GM18861 (cell line): Measurements from ENCODE around the gene FAR2.
"Not testable (repeated sequence)": the region's sequence is repeated elsewhere in the genome, so short reads cannot be mapped to it uniquely, and the experiment has no call there.

Experiments
- ATAC-seq: cut with Tn5 transposase; IDR thresholded peaks from one replicate; pipeline ENCODE4 v1.9.1; 2021; ENCODE audit not compliant: unreplicated experiment

The FAR2 gene

DNA sequence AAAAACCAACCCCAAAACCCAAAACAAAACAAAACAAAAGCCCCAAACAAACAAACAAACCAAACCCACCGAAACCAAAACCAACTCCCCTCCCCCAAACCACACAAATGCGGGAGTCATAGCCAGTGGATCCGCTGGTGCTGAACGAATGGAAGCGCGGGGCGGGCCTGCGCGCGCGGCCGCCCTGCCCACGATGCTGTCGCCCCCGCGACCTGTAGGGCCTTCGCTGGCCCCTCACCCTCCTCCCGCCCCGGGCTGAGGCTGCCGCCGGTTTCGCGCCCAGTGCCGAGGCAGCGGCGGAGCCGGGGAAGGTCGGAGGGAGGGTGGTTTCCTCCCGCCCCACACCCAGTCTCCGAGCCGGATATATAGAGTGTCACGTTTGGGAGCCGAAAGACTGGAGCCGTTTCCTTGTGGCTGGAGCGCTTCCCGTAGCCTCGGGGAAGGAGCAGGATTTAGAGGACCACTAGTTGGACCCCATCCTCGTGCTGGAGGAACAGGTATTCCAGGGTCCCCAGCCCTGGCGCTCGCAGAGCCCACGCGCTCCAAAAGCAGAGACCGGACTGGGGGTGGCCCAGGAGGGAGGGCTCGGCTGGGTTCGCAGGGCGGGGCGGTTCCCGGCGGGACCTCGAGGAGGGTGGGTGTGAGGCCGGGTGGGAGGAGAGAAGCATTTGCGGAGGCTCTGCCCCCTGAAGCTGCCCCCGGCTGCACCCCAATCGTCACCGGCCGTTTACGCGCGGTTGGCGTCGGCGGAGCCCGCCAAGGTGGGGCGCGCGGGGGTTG, at the start of gene FAR2:
TSS of gene FAR2 (plus strand) at position 368 of the 780 bp plus-strand sequence. CDS start 121,172 bp downstream, outside the sequence.
- peak; percentile 34 for ATAC-seq

- no peak for ATAC-seq
These were observed 46.3 kb upstream of the FAR2 start for GRCh38 chr12:29102741-29103140.

- ATAC-seq = peak; percentile 94
These were observed 45.5 kb upstream of the FAR2 start for GRCh38 chr12:29103539-29103974.

DNA sequence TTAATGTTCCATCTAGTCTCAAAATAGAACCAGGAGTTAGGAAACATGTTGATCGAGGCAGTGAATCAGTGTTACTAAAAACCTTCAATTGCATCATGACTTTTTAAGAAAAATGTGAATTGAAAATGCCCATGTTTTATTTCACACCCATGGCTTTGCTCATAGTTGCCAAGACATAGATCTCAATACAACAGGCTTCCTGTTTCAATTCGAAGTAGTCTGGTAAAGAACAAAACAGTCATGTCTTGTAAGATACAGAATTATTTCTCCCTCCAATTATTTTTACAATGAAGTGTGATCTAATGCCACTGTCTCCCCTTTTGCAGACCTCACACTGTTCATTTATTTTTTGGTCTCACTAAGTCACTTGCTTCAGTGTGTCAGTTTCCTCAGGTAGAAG, 44.6 kb upstream of the FAR2 start:
- ATAC-seq = no peak

DNA sequence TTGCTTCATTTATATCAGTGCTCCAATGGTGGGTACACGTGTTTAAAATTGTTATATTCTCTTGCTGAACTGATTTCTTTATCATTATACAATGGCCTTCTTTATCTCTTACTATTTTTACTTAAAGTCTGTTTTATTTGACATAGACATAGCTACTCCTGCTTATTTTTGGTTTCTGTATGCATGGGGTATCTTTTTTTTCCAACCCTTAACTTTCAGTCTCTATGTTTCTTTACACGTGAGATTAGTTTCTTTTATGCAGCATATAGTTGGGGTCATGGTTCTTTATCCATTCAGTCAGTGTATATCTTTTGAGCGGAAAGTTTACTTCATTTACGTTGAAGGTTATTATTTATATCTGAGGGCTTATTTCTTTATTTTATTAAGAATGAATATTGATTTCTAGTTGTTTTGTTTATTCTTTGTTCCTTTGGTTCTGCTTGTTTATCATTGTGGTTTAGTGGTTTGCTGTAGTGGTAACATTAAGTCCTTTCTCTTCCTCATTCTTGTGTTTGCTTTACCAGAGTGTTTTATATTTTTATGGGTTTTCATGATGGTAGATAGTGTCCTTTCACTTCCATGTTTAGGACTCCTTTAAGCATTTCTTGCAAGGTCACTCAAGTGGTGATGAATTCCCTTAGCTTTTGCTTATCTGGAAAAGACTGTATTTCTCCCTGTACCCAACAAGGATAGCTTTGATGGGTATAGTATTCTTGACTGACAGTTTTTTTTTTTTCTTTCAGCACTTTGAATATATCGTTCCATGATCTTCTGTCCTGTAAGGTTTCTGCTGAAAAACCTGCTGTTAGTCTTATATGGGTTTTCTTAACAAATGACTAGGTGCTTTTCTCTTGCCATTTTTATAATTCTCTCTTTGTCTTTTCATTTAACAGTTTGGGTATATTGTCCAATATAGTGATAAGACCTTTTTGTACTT, 38.3 kb upstream of the FAR2 start:
- ATAC-seq = peak; percentile 63

DNA sequence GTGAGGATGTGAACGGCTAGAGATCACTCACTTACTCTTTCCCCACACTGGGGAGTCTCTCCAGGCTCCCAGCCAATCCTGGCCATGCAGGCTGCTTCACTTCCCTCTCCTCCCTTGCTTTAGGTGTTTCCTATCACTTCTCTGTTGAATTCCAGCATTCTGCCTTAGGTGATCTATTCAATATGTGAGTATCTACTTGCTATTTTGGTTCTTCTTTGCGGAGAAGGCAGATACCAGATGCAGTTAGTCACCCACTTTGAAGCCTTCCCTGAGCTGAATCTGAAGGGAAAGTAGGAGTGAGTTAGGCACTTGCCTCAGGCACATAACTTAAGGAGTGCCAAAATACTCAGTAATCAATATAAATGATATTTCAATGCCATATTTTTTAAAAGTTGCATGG, 36.0 kb upstream of the FAR2 start:
- no peak for ATAC-seq

GRCh38 chr12:29116414-29116813, 32.7 kb upstream of the FAR2 start:
- ATAC-seq = no peak

- ATAC-seq = no peak
These were observed 17.5 kb upstream of the FAR2 start for GRCh38 chr12:29131539-29131938.

DNA sequence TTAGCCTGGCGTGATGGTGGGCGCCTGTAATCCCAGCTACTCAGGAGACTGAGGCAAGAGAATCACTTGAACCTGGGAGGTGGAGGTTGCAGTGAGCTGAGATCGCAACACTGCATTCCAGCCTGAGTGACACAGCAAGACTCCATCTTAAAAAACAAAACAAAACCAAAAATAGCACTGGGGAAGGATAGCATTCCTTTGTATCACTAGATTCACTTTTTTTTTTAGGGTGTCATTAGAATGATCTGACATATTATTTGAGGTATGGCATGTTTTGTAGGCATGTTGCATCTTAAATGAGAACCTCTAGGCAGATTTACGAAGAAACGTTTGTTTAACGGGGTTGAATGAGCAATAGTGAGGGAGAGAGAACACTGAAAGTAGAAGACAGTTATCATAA, 16.8 kb upstream of the FAR2 start:
- no peak for ATAC-seq

GRCh38 chr12:29133181-29133580, 15.9 kb upstream of the FAR2 start:
- no peak for ATAC-seq

GRCh38 chr12:29133680-29134079, 15.4 kb upstream of the FAR2 start:
- ATAC-seq = no peak

- not testable (repeated sequence) for ATAC-seq
These were observed 10.8 kb upstream of the FAR2 start for GRCh38 chr12:29138256-29138655.

DNA sequence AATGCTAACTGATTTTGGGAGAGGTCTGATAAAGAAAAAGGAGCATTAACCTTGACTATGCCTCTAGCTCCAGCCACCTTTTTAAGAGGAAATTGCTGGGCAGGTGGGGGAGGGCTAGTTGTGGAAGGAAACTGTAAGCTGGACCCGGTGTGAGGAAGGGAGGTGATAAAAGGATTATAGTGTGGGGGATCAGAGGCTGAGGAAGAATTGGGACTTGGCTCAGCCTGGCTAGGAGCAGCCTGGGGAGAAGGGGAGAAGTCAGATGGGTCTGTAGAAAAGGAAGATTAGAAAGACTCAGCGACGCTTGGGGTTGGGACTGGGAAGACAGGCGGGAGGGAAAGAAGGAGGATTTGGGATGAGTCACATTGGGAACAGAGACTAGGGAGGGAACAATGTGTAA, 10.2 kb upstream of the FAR2 start:
- ATAC-seq = not testable (repeated sequence)

DNA sequence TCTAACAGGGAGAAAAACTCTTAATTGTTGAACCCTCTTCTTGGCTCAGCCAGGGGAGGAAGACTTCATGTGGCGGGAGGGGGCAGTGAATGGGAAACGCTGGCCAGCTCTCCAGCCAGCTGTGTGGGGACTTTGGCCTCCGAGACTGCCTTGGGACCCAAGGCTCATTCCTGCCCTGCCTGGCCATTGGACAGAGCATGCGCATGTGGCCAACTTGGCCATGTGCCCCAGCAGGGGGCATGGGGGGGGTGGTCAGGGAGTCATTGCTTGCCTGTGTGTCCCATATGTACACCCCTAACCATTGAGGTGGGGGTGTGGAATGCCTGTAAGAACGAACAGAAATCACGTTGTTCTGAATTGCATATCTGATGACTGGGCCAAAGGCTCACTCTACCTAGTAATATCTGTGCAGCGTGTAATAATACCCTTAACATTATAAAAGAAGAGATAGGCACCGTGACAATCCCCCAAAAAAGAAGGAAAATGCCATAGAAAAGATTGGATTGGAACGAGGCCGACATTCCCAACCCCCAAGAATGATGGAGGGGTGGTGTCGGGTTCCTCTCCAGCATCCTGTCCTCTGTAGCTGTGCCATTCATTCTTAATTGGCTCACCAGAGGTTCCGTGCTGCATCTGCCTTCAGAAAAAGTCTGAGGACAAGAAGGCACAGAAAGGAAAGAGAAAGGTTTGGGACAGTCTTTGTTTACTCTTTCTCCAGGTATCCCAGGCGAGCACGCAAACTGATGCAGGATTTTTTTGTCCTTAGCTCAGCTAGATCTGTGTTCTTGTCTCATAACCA, 3.5 kb upstream of the FAR2 start:
- ATAC-seq = no peak

GRCh38 chr12:29146196-29146595, 2.9 kb upstream of the FAR2 start:
- ATAC-seq = no peak

DNA sequence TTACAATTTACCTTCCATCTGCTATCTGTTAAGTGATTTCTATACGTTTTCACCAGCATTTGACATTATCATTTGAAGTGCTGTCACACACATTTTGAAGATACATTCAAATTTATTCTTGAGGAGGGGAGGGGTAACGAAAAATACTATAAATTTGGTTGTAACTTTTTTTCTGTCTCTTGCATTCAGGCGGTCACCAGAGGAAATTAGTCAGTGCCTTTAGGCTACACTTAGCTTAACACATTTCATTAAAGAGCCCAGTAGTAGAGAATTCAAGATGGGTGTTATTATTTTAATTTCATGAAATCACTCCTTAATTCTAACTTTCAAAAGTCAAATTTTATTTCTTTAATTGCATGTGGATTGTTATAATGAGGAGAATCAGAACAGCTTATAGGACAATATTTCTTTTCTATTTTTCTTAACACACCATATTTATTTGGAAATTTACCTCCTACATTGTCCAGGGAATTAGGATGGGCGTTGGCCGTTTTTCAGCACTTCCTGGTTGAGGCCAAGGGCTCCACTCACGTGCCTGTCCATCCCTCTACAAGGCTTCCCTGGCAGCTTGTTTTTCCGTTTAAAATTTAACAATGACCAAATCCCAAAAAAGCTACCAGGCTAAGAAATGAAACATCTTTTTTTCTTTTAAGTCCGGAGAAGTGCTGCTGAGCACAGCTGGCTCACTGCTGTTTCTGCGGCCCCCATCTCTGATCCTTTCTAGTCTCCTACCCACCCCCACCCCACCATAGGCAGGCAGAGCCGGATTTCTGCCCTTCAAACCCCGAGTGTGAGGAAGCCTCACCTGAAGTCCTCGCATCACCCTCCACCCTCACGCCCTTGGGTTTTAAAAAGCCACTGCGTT, 1.1 kb upstream of the FAR2 start:
- no peak for ATAC-seq

DNA sequence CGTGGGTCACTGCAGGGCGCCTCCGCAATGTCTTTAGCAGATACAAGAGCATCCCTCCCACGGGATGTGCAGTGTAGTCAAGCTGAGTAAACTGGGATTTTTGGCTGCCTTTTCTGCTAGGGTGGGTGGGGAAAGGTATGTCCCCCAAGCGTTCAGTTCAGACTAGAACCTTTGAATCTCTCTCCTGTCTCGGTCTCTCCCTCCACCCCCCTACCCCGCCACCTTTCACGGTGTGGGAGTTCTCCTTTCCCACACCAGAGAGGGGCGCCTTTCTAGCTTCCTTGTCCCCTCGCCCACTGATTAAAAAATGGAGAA, 525 bp upstream of the FAR2 start:
- ATAC-seq = no peak

DNA sequence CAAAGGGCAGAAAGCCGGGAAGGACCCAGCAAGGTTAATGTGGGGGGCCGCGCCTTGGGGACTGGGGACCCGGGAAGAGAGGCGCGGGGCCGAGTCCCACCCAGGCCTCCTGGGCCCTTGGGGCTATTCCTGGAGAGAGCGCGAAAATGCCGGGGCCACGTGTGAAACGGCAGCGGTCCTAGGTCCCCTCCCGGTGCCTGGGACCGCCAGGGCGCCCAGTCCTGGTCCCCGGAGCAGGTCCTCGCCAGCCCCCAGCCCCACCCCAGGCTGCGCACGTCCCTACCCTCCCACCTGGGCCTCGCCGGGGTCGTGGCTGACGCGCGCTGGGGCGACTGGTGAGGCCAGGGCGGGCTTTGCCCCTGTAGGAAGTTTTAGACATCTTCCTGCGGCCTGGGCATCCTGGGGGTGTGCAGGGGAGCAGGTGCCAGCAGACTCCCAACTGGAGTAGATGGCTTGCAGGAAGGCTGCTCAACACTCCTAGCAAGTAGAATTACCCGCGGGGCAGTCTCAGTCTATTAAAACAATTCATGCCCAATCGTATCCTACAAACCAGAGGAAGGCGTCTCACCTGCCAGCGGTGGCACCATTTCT, 708 bp downstream of the FAR2 start:
- ATAC-seq = no peak

GRCh38 chr12:29150462-29150861, 1.4 kb downstream of the FAR2 start:
- no peak for ATAC-seq
